KMS-11 (cell line): ENCODE results near the gene HACD3.
A peak's percentile ranks its signal among the peaks of the same experiment; 100 is the strongest.

Source experiments
- H2AFZ ChIP-seq: fragments of 200-600 bp; sonication (generic); 2 replicates; pipeline ENCODE4 v1.6.1; 2016; ENCODE audit warnings: antibody characterized with exemption, mixed run types, low read depth
- H3K27ac ChIP-seq: fragments of 200-600 bp; sonication (generic); 2 replicates; pipeline ENCODE4 v1.6.1; 2016; ENCODE audit warnings: mild to moderate bottlenecking, mixed run types
- H3K27me3 ChIP-seq: fragments of 200-600 bp; sonication (generic); 2 replicates; pipeline ENCODE4 v1.6.1; 2017; ENCODE audit warnings: mild to moderate bottlenecking, low read depth, mixed run types, moderate library complexity; ENCODE audit not compliant: insufficient read depth
- H3K36me3 ChIP-seq: fragments of 200-600 bp; sonication (generic); 2 replicates; pipeline ENCODE4 v1.6.1; 2017; ENCODE audit warnings: mild to moderate bottlenecking, mixed run types; ENCODE audit not compliant: insufficient read depth
- H3K4me1 ChIP-seq: fragments of 200-600 bp; sonication (generic); 2 replicates; pipeline ENCODE4 v1.6.1; 2016; ENCODE audit warnings: mild to moderate bottlenecking, low read depth, mixed run types; ENCODE audit not compliant: poor library complexity, severe bottlenecking
- H3K4me2 ChIP-seq: fragments of 200-600 bp; sonication (generic); 2 replicates; pipeline ENCODE4 v1.7.0; 2016; ENCODE audit warnings: mild to moderate bottlenecking, mixed run types
- H3K4me3 ChIP-seq: fragments of 200-600 bp; sonication (generic); IDR thresholded peaks from 2 replicates; pipeline ENCODE4 v1.6.1; 2017; ENCODE audit warnings: low read depth, low read length, mixed read lengths; ENCODE audit not compliant: insufficient read depth
- H3K79me2 ChIP-seq: fragments of 200-600 bp; sonication (generic); 2 replicates; pipeline ENCODE4 v1.6.1; 2016; ENCODE audit warnings: low read depth, mixed run types; ENCODE audit not compliant: insufficient read depth
- H3K9ac ChIP-seq: fragments of 200-600 bp; sonication (generic); 2 replicates; pipeline ENCODE4 v1.6.1; 2016; ENCODE audit warnings: mild to moderate bottlenecking, mixed run types
- H4K20me1 ChIP-seq: fragments of 200-600 bp; sonication (generic); 2 replicates; pipeline ENCODE4 v1.6.1; 2016; ENCODE audit warnings: mild to moderate bottlenecking, mixed run types; ENCODE audit not compliant: insufficient read depth
- CTCF ChIP-seq: fragments of 200-600 bp; sonication (generic); conservative IDR thresholded peaks from 2 replicates; pipeline ENCODE4 v1.6.1; 2017; ENCODE audit warnings: low read depth, mild to moderate bottlenecking, antibody characterized with exemption, low read length, moderate library complexity, mixed read lengths

HACD3 gene

DNA sequence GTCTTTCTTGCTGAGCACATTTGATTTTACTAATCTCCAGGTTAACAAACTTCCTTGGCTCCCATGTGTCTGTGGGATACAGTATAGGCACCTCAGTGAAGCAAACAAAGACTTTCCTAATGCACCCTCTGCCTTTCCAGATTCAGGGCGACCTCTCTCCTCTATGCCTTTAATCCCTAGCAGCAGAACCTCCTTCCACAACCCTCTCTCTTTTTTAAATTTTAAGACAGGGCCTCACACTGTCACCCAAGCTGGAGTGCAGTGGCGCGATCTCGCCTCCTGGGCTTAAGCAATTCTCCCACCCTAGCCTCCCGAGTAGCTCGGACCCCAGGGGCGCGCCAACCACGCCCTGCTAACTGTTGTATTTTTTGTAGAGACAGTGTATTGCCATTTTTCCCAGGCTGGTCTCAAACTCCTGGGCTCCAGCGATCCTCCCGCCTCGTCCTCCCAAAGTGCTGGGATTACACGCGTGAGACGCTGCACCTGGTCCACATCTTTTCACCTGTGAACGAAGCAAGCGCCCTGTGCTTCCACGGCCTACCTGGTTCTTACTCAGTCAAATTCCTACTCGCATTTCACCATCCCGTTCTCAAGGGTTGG is 1.7 kb upstream of the HACD3 start:
- no peak overlapping the region for H3K9ac ChIP-seq
- H3K27ac ChIP-seq = no peak overlapping the region
- no peak overlapping the region for H2AFZ ChIP-seq
- no peaks in the 10 kb centered on the region for H4K20me1 ChIP-seq
- H3K4me1 ChIP-seq = peaks cover 26% of the 10 kb centered on the region
- no peaks in the 10 kb centered on the region for H3K36me3 ChIP-seq
- H3K4me3 ChIP-seq = no peak overlapping the region
- H3K79me2 ChIP-seq = peaks cover 34% of the 10 kb centered on the region
- H3K27me3 ChIP-seq = no peaks in the 10 kb centered on the region
- no peak overlapping the region for H3K4me2 ChIP-seq
- TF ChIP-seq CTCF = no peak

DNA sequence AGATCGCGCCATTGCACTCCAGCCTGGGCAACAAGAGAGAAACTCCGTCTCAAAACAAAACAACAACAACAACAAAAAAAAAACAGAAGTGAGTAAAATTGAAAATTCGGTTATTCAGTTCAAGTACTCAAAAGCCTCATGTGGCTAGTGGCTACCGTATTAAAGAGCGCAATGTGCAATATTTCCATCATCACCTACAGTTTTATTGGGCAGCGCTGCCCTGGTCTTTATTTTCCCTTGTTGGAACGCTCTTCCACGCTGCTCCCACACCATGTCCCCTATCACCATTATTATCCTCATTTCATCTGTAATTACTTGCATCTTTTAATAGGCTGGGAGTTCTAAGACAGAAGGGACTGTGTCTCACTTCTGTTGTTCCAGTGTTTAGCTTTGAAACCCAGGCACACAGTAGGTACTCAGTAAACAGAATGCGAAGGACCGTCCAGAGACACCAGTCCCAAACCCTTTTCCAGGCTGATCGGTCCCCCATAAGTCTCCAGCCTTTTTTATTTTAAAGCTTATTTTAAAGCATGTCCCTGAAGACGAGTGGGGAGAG is 423 bp upstream of the HACD3 start:
- Histone ChIP-seq H3K79me2 (peaks cover 47% of the 10 kb centered on the region), H3K27me3 (no peaks in the 10 kb centered on the region), H3K36me3 (no peaks in the 10 kb centered on the region), H4K20me1 (no peaks in the 10 kb centered on the region), H3K27ac (peak overlapping the region; percentile 93), H3K4me3 (no peak overlapping the region), H3K9ac (peak overlapping the region; percentile 98), H3K4me1 (peaks cover 26% of the 10 kb centered on the region), H2AFZ (peak overlapping the region; percentile 99), H3K4me2 (peak overlapping the region; percentile 56)
- no peak for TF ChIP-seq CTCF

DNA sequence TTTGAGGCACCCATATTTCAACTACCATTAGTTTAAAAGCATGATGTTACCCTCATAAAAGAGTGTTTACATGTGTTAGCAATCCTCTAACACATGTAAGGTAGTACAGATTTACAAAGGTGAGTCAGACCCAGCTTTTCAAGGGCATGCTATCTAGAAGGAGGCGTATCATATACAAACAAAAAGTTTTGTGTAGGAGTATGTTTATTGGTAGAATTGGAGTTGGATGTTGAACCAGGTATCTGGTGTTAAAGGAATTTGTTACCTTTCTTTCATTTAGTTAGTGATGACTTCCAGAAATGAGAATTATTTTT is 2.4 kb downstream of the HACD3 start:
- H3K4me2 ChIP-seq = no peak overlapping the region; the same call in 1 of the 2 replicates
- peaks cover 75% of the 10 kb centered on the region for H3K79me2 ChIP-seq
- no peak overlapping the region for H3K27ac ChIP-seq
- peaks cover 26% of the 10 kb centered on the region for H3K4me1 ChIP-seq
- H3K4me3 ChIP-seq = no peak overlapping the region
- H3K27me3 ChIP-seq = no peaks in the 10 kb centered on the region
- no peak overlapping the region for H3K9ac ChIP-seq
- H2AFZ ChIP-seq = no peak overlapping the region
- peaks cover 4% of the 10 kb centered on the region; the same call in 1 of the 2 replicates for H4K20me1 ChIP-seq
- no peaks in the 10 kb centered on the region for H3K36me3 ChIP-seq
- TF ChIP-seq CTCF = no peak

- Histone ChIP-seq H3K4me2 (no peak overlapping the region; the same call in 1 of the 2 replicates), H3K27ac (no peak overlapping the region)
Measured at GRCh38 chr15:65533057-65533756, 2.9 kb downstream of the HACD3 start.

More at GRCh38 chr15:65533057-65533756, 2.9 kb downstream of the HACD3 start:
- no peak for TF ChIP-seq CTCF
- Histone ChIP-seq H3K27me3 (no peaks in the 10 kb centered on the region), H3K9ac (no peak overlapping the region), H3K4me3 (no peak overlapping the region), H3K4me1 (peaks cover 26% of the 10 kb centered on the region), H2AFZ (no peak overlapping the region), H3K79me2 (peaks cover 79% of the 10 kb centered on the region), H4K20me1 (peaks cover 4% of the 10 kb centered on the region; the same call in 1 of the 2 replicates), H3K36me3 (no peaks in the 10 kb centered on the region)
